GM12878 (cell line): ENCODE results near the gene PITPNB. TPM values are rescaled to one million over a fixed set of nuclear protein-coding genes. Genes with fewer than 3 reads are reported as not detected.

Experiments
- ATAC-seq: fragments of 200-7000 bp; cut with Tn5 transposase; 3 replicates; pipeline ENCODE4 v1.9.1; 2020; ENCODE audit warnings: mild to moderate bottlenecking, moderate library complexity
- BruUV-seq: library from RNA; stranded (reverse); fragments of 400-500 nt; replicated peaks from 2 replicates; lab custom pipeline; 2021; lab: Mats Ljungman, UMichigan
- CTCF ChIA-PET: fragments of 300-600 bp; sonication (Branson Sonifier 250); formaldehyde crosslinking; extraction: SDS; loops from one replicate; lab custom pipeline; 2021; ENCODE audit warnings: inconsistent platforms; lab: Yijun Ruan, JAX
- POLR2A ChIA-PET: fragments of 350-600 bp; formaldehyde crosslinking; extraction: SDS; loops from one replicate; lab custom pipeline; 2021; ENCODE audit warnings: inconsistent platforms; lab: Charles Lee
- RAD21 ChIA-PET: fragments of 300-600 bp; sonication (Branson Sonifier 250); formaldehyde crosslinking; loops from one replicate; lab custom pipeline; 2023; ENCODE audit warnings: antibody characterized with exemption; ENCODE audit not compliant: unreplicated experiment; lab: Charles Lee
- SMC1A ChIA-PET: fragments of 300-600 bp; sonication (Branson Sonifier 250); formaldehyde crosslinking; loops from one replicate; lab custom pipeline; 2023; ENCODE audit not compliant: unreplicated experiment, uncharacterized antibody; lab: Charles Lee
- DNase-seq: peaks from one replicate; pipeline ENCODE4 v3.0.0-alpha.2; 2011; ENCODE audit warnings: low read depth, low spot score
- FAIRE-seq: peaks from 3 replicates; lab custom pipeline; 2011; peaks lifted over from hg19 to GRCh38; lab: Jason Lieb, UNC
- H2AFZ ChIP-seq: 2 replicates; pipeline ENCODE4 v1.6.0; 2011; ENCODE audit warnings: low read depth, low read length, control low read depth; ENCODE audit not compliant: control insufficient read depth
- H3K27ac ChIP-seq: 2 replicates; pipeline ENCODE4 v1.5.1; 2011; ENCODE audit warnings: control low read depth; ENCODE audit not compliant: control insufficient read depth, insufficient read depth
- H3K27me3 ChIP-seq, 2 experiments: replicated peaks in 1 of 2; 2 replicates each; pipeline versions ENCODE4 v1.6.0 to v1.6.1; 2011; ENCODE audit warnings: low read length in 1 of 2; ENCODE audit not compliant: control insufficient read depth in 2 of 2, insufficient read depth in 2 of 2
- H3K36me3 ChIP-seq, 2 experiments: 2 replicates each; pipeline ENCODE4 v1.5.1; 2011; ENCODE audit warnings: low read length in 1 of 2; ENCODE audit not compliant: control insufficient read depth in 2 of 2, insufficient read depth in 2 of 2
- H3K4me1 ChIP-seq: 2 replicates; pipeline ENCODE4 v1.6.1; 2011; ENCODE audit warnings: mild to moderate bottlenecking, low read length, moderate library complexity, mixed read lengths; ENCODE audit not compliant: control insufficient read depth, insufficient read depth
- H3K4me2 ChIP-seq: 2 replicates; pipeline ENCODE4 v1.6.0; 2011; ENCODE audit warnings: control low read depth; ENCODE audit not compliant: control insufficient read depth, insufficient read depth
- H3K4me3 ChIP-seq: fragments of 200-600 bp; sonication (generic); 2 replicates; pipeline ENCODE4 v1.5.1; 2016
- H3K79me2 ChIP-seq: 2 replicates; pipeline ENCODE4 v1.6.0; 2011; ENCODE audit warnings: low read length; ENCODE audit not compliant: control insufficient read depth, insufficient read depth
- H3K9ac ChIP-seq: 2 replicates; pipeline ENCODE4 v1.8.0; 2011; ENCODE audit warnings: low read length, control low read depth, mixed read lengths; ENCODE audit not compliant: control insufficient read depth, insufficient read depth
- H3K9me3 ChIP-seq: replicated peaks from 3 replicates; pipeline ENCODE4 v1.5.1; 2011; ENCODE audit warnings: mild to moderate bottlenecking, low read length; ENCODE audit not compliant: control insufficient read depth, insufficient read depth
- H4K20me1 ChIP-seq: 2 replicates; pipeline ENCODE4 v1.6.0; 2011; ENCODE audit not compliant: control insufficient read depth, insufficient read depth
- CHD2 ChIP-seq: IDR thresholded peaks from 2 replicates; pipeline ENCODE4 v1.6.1; 2011; ENCODE audit warnings: low read depth, low read length, improper control_type of control experiment, borderline replicate concordance
- CREB1 ChIP-seq: IDR thresholded peaks from 2 replicates; pipeline ENCODE4 v1.6.1; 2012; ENCODE audit warnings: low read depth, mild to moderate bottlenecking, inconsistent platforms
- ESRRA ChIP-seq: IDR thresholded peaks from 2 replicates; pipeline ENCODE4 v1.6.1; 2012; ENCODE audit warnings: mild to moderate bottlenecking, low read length, improper control_type of control experiment
- FOXM1 ChIP-seq: IDR thresholded peaks from 2 replicates; pipeline ENCODE4 v1.6.1; 2012; ENCODE audit warnings: low read depth, mild to moderate bottlenecking, inconsistent platforms, low read length, moderate library complexity
- HDAC6 ChIP-seq: fragments of 200-600 bp; sonication (generic); IDR thresholded peaks from one replicate; pipeline ENCODE4 v1.8.0; 2017; ENCODE audit warnings: antibody characterized with exemption; ENCODE audit not compliant: unreplicated experiment
- IRF4 ChIP-seq: IDR thresholded peaks from 2 replicates; pipeline ENCODE4 v1.6.1; 2011; ENCODE audit warnings: low read depth, low read length
- JUNB ChIP-seq: IDR thresholded peaks from 2 replicates; pipeline ENCODE4 v1.6.1; 2016; ENCODE audit warnings: antibody characterized with exemption, mild to moderate bottlenecking
- MXI1 ChIP-seq: fragments of 150-350 bp; IDR thresholded peaks from 2 replicates; pipeline ENCODE4 v1.6.1; 2011; ENCODE audit warnings: low read depth, mild to moderate bottlenecking, inconsistent platforms, low read length, improper control_type of control experiment
- PAX5 ChIP-seq: IDR thresholded peaks from 2 replicates; pipeline ENCODE4 v1.6.1; 2011; ENCODE audit warnings: low read depth, low read length, borderline replicate concordance
- POLR2AphosphoS2 ChIP-seq: IDR thresholded peaks from 2 replicates; pipeline ENCODE4 v1.6.1; 2011; ENCODE audit warnings: low read depth, mild to moderate bottlenecking, low read length, improper control_type of control experiment, moderate library complexity
- RBBP5 ChIP-seq: fragments of 200-600 bp; sonication (generic); conservative IDR thresholded peaks from 2 replicates; pipeline ENCODE4 v1.6.1; 2016
- RELA ChIP-seq: fragments of 450-650 bp; IDR thresholded peaks from 2 replicates; pipeline ENCODE4 v1.8.0; 2014; ENCODE audit warnings: borderline replicate concordance; ENCODE audit not compliant: partially characterized antibody
- SIN3A ChIP-seq: IDR thresholded peaks from 2 replicates; pipeline ENCODE4 v1.6.1; 2012; ENCODE audit warnings: low read depth, low read length, improper control_type of control experiment
- SMC3 ChIP-seq: IDR thresholded peaks from 2 replicates; pipeline ENCODE4 v1.6.1; 2011; ENCODE audit warnings: low read length, improper control_type of control experiment, borderline replicate concordance
- SREBF1 ChIP-seq: IDR thresholded peaks from 2 replicates; pipeline ENCODE4 v1.6.1; 2012; ENCODE audit warnings: mild to moderate bottlenecking, low read length
- ZNF217 ChIP-seq: fragments of 450-650 bp; IDR thresholded peaks from 2 replicates; pipeline ENCODE4 v1.6.1; 2017; ENCODE audit warnings: antibody characterized with exemption, mild to moderate bottlenecking
- ZSCAN29 ChIP-seq: fragments of 450-650 bp; IDR thresholded peaks from 2 replicates; pipeline ENCODE4 v1.6.1; 2017; ENCODE audit warnings: mild to moderate bottlenecking, moderate library complexity
- WGBS: methylation state at CpG from one replicate; pipeline ENCODE4 v1.1.6; 2016; ENCODE audit warnings: low lambda C conversion rate; ENCODE audit not compliant: insufficient replicate concordance, insufficient coverage; ENCODE audit errors: missing lambda C conversion rate; 5-methylcytosine and 5-hydroxymethylcytosine counted together
- in situ Hi-C: fragments of 300-500 bp; cut with MboI; formaldehyde crosslinking; loops from 9 replicates; pipeline ENCODE4 v1.14.3; 2018; ENCODE audit warnings: mixed read lengths
- intact Hi-C: fragments of 100-400 bp; cut with micrococcal nuclease; formaldehyde crosslinking; loops from one replicate; pipeline ENCODE4 v1.14.2; 2022; ENCODE audit not compliant: unreplicated experiment
- polyA plus RNA-seq, 11 experiments: library from polyadenylated mRNA; depleted of rRNA in 4 of 11; unstranded in 6 of 11; stranded (reverse) in 5 of 11; fragments of >200 nt; fragmentation: Nextera tagmentation in 4 of 11; fragmentation: Illumina TruSeq in 1 of 11; extraction: Ambion mirVana in 4 of 11; extraction: Trizol in 1 of 11; gene quantifications; 1 replicate in 1 of 11; 2 replicates in 10 of 11; pipeline versions ENCODE4 v1.2.1 to v1.2.3, GENCODE V29; 2011 to 2016; ENCODE audit warnings: inconsistent platforms in 2 of 11, missing spikeins in 2 of 11, low read depth in 1 of 11
- total RNA-seq, 4 experiments: library from RNA; depleted of rRNA in 3 of 4; stranded (reverse); fragments of >200 nt in 3 of 4; fragmentation: Illumina TruSeq in 1 of 4; extraction: Trizol in 1 of 4; gene quantifications; 2 replicates each; pipeline versions ENCODE4 v1.2.1 to v1.2.3, GENCODE V29; 2013 to 2021
- TF ChIP-seq, protein P1 (sequence below): fragments of 450-650 bp; IDR thresholded peaks from 2 replicates; pipeline ENCODE4 v1.6.1; 2016; ENCODE audit warnings: mild to moderate bottlenecking, moderate library complexity, borderline replicate concordance
- TF ChIP-seq, protein P2 (sequence below): fragments of 450-650 bp; IDR thresholded peaks from 2 replicates; pipeline ENCODE4 v1.6.1; 2014; ENCODE audit warnings: mild to moderate bottlenecking
- TF ChIP-seq, protein P3 (sequence below): fragments of 450-650 bp; IDR thresholded peaks from 2 replicates; pipeline ENCODE4 v1.6.1; 2017; ENCODE audit warnings: mild to moderate bottlenecking

The PITPNB gene
- total and polyA plus RNA-seq, 10 of the 15 experiments (the other 5 are each of a cell fraction or from before 2014, with no cell fraction given), result 19.7 to 116 (median 64.9) TPM

DNA sequence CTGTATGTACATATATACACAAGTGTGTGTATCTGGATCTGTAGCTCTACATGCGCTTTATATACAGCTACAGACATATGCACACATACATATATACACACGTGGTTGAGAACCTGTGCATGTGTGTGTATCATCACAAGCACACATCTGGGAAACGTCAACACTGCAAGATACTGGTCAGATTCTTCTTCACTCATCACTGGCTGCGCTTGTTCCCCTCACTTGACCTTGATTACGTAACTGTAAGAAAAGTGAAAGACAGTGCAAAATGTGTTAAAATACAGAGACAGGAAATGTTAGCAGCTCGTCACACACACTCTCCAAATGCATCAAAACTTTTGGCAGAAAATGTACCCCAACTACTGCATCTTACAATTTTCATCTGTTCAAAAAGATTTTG is 65.6 kb downstream of the PITPNB start:
- no peaks in the 10 kb centered on the region for H3K27me3 ChIP-seq
- intact Hi-C loops, result no loop called here
- WGBS, result 86% methylated on average over 6 of the region's 6 CpGs
- ChIA-PET CTCF (interaction anchor here (0.6 to 1.3 kb wide), 2 partner anchors 10 to 72 kb away, joined by 3 to 5 read pairs; no protein-coding TSS in a partner anchor), SMC1A (interaction anchor here (1.3 to 1.4 kb wide), 2 partner anchors 18 to 26 kb away, joined by 3 to 4 read pairs; no protein-coding TSS in a partner anchor), RAD21 (no interaction called here), POLR2A (no interaction called here)
- in situ Hi-C loops, result no loop called here
- no peak overlapping the region for H3K4me2 ChIP-seq
- TF ChIP-seq MXI1, result no peak
- TF ChIP-seq RELA, result no peak
- no peak for TF ChIP-seq SREBF1
- no peak for TF ChIP-seq CREB1
- no peak for TF ChIP-seq SIN3A
- TF ChIP-seq, protein P1, sequence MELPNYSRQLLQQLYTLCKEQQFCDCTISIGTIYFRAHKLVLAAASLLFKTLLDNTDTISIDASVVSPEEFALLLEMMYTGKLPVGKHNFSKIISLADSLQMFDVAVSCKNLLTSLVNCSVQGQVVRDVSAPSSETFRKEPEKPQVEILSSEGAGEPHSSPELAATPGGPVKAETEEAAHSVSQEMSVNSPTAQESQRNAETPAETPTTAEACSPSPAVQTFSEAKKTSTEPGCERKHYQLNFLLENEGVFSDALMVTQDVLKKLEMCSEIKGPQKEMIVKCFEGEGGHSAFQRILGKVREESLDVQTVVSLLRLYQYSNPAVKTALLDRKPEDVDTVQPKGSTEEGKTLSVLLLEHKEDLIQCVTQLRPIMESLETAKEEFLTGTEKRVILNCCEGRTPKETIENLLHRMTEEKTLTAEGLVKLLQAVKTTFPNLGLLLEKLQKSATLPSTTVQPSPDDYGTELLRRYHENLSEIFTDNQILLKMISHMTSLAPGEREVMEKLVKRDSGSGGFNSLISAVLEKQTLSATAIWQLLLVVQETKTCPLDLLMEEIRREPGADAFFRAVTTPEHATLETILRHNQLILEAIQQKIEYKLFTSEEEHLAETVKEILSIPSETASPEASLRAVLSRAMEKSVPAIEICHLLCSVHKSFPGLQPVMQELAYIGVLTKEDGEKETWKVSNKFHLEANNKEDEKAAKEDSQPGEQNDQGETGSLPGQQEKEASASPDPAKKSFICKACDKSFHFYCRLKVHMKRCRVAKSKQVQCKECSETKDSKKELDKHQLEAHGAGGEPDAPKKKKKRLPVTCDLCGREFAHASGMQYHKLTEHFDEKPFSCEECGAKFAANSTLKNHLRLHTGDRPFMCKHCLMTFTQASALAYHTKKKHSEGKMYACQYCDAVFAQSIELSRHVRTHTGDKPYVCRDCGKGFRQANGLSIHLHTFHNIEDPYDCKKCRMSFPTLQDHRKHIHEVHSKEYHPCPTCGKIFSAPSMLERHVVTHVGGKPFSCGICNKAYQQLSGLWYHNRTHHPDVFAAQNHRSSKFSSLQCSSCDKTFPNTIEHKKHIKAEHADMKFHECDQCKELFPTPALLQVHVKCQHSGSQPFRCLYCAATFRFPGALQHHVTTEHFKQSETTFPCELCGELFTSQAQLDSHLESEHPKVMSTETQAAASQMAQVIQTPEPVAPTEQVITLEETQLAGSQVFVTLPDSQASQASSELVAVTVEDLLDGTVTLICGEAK, result no peak
- no peak for TF ChIP-seq FOXM1
- no peak for TF ChIP-seq SMC3
- TF ChIP-seq, protein P2, sequence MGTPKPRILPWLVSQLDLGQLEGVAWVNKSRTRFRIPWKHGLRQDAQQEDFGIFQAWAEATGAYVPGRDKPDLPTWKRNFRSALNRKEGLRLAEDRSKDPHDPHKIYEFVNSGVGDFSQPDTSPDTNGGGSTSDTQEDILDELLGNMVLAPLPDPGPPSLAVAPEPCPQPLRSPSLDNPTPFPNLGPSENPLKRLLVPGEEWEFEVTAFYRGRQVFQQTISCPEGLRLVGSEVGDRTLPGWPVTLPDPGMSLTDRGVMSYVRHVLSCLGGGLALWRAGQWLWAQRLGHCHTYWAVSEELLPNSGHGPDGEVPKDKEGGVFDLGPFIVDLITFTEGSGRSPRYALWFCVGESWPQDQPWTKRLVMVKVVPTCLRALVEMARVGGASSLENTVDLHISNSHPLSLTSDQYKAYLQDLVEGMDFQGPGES, result no peak
- no peak for TF ChIP-seq CHD2
- TF ChIP-seq HDAC6, result no peak
- TF ChIP-seq ESRRA, result no peak
- no peak for TF ChIP-seq POLR2AphosphoS2
- TF ChIP-seq RBBP5, result no peak
- no peak for TF ChIP-seq IRF4
- no peak for TF ChIP-seq ZSCAN29
- TF ChIP-seq PAX5, result no peak
- no peak for TF ChIP-seq JUNB
- no peak for TF ChIP-seq ZNF217
- TF ChIP-seq, protein P3, sequence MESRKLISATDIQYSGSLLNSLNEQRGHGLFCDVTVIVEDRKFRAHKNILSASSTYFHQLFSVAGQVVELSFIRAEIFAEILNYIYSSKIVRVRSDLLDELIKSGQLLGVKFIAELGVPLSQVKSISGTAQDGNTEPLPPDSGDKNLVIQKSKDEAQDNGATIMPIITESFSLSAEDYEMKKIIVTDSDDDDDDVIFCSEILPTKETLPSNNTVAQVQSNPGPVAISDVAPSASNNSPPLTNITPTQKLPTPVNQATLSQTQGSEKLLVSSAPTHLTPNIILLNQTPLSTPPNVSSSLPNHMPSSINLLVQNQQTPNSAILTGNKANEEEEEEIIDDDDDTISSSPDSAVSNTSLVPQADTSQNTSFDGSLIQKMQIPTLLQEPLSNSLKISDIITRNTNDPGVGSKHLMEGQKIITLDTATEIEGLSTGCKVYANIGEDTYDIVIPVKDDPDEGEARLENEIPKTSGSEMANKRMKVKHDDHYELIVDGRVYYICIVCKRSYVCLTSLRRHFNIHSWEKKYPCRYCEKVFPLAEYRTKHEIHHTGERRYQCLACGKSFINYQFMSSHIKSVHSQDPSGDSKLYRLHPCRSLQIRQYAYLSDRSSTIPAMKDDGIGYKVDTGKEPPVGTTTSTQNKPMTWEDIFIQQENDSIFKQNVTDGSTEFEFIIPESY, result no peak
- no peak overlapping the region for H3K27ac ChIP-seq
- H3K79me2 ChIP-seq, result no peaks in the 10 kb centered on the region
- DNase-seq (no peak), ATAC-seq (no peak), FAIRE-seq (no peak)
- no peak overlapping the region for H3K4me3 ChIP-seq
- no TSS peak for BruUV-seq
- no peak overlapping the region for H3K9ac ChIP-seq
- peaks cover 2% of the 10 kb centered on the region for H4K20me1 ChIP-seq
- H2AFZ ChIP-seq, result no peak overlapping the region
- no peaks in the 10 kb centered on the region for H3K4me1 ChIP-seq
- no peaks in the 10 kb centered on the region for H3K9me3 ChIP-seq
- peaks cover 24 to 39% of the 10 kb centered on the region in 2 experiments for H3K36me3 ChIP-seq
